Measurements from ENCODE around the gene RPS21. TPM values are rescaled to one million over a fixed set of nuclear protein-coding genes. Genes with fewer than 3 reads are reported as not detected.
"Not testable (repeated sequence)": the region's sequence is repeated elsewhere in the genome, so short reads cannot be mapped to it uniquely, and the experiment has no call there.

Gene RPS21
- total RNA-seq, 2 donors from 2014 or later = 1,150 to 1,291 TPM

DNA sequence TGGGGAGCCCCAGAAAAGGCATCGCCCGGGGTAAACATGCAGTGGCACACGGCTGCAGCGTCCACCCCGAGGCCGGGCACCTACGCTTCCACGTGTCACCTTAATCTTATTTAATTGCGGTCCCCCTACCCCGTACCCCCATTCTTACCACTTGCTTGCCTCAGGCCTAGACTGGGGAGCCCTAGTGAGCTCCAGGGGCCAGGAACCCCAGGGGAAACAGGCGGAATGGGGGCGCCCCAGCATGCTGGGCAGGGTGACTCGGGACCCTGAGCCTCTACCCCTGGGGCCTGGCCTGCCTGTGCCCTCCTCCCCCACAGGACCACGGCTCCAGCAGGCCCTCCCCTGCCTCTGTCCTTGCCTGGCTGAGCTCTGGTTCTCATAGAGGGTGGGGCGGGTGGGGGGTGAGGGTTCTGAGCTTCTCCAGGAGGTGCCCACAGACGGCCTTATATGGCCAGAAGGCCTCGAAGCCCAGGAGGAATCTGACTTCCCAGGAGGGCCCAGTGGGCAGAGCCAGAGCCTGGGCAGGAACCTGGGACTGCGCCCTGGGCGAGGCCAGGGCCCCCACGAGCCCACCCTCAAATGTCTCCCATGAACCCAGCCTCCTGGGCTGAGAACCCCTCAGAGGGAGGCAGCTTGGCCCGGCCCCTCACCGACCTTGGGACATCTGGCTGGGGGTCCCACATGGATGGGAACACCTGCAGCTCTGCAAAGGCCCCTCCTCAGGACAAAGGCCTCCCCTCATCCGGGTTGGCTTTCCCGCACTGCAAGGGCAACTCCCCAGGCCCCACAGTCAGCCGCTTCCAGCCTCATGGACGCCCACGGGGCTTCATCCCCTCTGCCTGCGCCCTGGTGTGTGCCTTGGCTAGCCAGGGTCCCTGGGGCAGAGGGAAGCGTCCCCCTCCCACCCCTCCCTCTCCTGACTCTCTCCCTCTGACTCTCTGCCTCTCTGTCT, 14.6 kb upstream of the RPS21 start:
- intact Hi-C loops (cut with DNase I, micrococcal nuclease) = no loop called here
- DNase-seq (no peak), ATAC-seq (no peak)

GRCh38 chr20:62373631-62374179, 13.2 kb upstream of the RPS21 start:
- ATAC-seq; DNase-seq; intact Hi-C loops (cut with DNase I, micrococcal nuclease): not testable (repeated sequence)

DNA sequence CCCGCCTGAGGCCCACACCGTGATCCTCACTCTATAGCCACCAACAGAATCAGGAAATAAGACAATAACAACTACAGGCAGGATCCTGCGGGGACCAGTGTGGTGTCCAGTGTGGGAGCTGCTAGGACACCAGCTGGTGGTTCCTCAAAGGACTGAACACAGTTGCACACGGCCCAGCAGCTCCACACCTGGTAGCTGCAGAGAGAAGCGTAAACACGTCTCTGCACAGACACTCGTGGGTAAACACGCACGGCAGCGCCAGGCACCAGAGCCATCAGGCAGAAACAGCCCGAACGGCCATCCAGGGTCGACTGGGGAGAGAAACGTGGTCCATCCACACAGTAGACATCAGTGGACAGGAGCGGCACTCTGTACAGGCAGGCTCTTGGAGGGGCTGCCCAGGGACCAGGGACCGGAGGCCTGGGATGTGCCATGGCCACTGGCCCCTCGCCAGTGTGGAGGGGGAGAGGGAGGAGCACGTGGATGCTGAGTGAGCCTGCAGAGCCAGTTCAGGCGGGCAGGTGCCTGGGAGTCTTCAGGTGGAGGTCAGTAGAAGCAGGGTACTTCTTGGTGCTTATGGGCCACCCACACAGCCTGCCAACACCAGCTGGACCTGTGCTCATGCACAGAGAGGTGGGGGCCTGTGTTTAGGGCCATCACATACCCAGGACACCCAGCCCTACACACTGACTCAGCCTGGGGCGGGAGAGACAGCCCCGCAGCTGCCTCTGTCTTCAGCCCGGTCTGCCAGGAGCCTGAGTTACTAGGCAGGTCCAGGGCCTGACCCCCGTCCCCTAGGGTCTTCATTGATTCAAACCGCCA, 12.4 kb upstream of the RPS21 start:
- no peak for ATAC-seq
- no peak for DNase-seq
- intact Hi-C loops (cut with DNase I, micrococcal nuclease) = no loop called here

DNA sequence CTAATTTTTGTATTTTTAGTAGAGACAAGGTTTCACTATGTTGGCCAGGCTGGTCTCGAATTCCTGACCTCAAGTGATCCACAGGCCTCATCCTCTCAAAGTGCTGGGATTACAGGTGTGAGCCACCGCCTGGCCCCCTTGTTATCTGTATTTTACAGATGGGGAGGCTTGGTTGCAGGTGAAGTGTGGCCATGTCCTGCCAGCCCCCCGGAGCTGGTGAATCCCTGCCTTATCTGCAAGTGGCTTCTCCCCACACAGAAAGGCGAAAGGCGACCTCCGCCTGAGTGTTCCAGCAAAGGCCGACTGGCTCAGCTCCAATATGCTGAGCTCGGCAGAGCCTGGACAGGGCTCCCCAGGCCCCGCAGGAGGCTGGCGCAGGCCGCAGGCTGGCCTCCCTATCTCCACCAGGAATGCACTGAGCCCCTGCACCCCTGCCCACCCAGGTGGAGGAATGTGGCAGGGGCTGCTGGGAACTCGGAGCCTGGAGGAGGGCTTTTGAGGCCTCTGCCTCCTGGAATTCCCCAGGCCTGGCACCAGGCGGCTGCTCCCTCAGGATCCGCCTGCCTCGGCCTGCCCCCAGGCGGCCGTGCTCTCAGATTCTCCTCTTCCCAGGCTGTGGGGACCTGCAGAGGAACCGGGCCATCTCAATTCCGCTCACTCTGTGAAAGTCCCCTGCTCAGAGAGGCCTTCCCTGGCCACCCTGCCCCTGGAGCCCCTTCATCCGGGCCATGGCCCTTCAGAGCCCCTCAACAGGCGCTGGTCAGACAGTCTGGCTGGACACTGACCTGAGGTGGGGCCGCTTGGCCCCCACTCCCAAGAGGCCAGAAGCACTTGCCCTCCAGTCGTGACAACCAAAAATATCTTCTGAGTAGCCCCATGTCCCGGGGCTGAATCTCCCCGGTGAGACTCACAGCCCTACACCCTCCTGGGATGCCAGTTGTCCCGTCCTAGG, 10.5 kb upstream of the RPS21 start:
- peak; percentile 31 for ATAC-seq
- DNase-seq = no peak
- intact Hi-C loops (cut with DNase I, micrococcal nuclease) = no loop called here

DNA sequence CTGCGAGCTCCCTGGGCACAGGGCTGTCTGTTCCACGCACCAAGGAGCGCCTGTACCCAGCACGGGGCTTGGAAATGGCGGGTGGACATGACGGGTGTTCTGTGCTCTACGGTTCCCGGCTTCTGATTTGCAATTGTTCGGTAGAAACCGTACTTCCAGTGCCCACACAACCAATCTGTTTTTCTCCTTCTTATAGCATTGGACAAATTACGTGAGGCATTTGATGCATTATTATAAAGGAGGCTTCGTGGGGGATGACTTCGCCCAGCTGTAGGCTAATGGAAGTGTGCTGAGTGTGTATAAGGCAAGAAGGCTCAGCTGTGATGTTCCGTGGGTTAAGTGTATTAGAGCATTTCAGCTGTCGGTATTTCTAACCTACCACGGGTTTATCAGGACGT, 9.8 kb upstream of the RPS21 start:
- ATAC-seq = no peak
- DNase-seq = no peak
- intact Hi-C loops (cut with DNase I, micrococcal nuclease) = no loop called here

DNA sequence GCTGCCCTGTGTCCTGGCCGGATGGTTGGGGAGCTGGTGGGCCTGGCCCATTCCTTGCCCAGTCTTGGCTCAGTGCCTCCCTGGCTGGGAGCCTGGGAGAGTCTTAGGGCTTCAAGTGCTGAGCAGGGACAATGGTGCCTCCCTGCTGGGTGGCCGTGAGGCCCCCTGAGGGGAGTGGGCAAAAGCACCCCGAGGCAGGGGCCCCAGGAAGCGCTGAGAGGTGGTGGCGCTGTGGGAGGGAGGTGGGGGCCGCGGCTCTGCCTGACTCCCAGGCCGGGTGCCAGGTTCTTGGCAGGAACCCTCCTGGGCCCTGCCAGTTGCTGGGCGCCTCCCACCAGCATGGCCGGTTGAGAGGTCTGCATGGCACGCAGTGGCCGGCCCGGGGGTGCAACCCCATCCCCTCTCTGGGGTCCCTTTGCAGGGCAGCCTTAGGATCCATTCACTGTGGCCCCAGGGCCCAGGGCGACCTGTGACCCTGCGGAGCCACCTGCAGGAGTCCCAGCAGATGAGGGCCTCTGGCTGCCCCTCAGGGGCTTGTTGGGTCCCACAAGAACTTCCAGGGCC, 9.2 kb upstream of the RPS21 start:
- intact Hi-C loops (cut with DNase I, micrococcal nuclease) = no loop called here
- DNase-seq (no peak), ATAC-seq (no peak)

- intact Hi-C loops (cut with DNase I, micrococcal nuclease) = no loop called here
- ATAC-seq = no peak
- DNase-seq = no peak
These were observed 8.7 kb upstream of the RPS21 start for GRCh38 chr20:62378215-62378614.

- no peak for ATAC-seq
- DNase-seq = no peak
- intact Hi-C loops (cut with DNase I, micrococcal nuclease) = loop anchor here (10.0 kb wide), 2 partner anchors 76 to 366 kb away; partner anchors contain the start of gene ADRM1 (in 2 of the 2)
These were observed 5.6 kb upstream of the RPS21 start for GRCh38 chr20:62381202-62381797.

- DNase-seq = no peak
- intact Hi-C loops (cut with DNase I, micrococcal nuclease) = loop anchor here (10.0 kb wide), 2 partner anchors 77 to 367 kb away; partner anchors contain the start of gene ADRM1 (in 2 of the 2)
- no peak for ATAC-seq
These were observed 5.1 kb upstream of the RPS21 start for GRCh38 chr20:62381842-62382241.

DNA sequence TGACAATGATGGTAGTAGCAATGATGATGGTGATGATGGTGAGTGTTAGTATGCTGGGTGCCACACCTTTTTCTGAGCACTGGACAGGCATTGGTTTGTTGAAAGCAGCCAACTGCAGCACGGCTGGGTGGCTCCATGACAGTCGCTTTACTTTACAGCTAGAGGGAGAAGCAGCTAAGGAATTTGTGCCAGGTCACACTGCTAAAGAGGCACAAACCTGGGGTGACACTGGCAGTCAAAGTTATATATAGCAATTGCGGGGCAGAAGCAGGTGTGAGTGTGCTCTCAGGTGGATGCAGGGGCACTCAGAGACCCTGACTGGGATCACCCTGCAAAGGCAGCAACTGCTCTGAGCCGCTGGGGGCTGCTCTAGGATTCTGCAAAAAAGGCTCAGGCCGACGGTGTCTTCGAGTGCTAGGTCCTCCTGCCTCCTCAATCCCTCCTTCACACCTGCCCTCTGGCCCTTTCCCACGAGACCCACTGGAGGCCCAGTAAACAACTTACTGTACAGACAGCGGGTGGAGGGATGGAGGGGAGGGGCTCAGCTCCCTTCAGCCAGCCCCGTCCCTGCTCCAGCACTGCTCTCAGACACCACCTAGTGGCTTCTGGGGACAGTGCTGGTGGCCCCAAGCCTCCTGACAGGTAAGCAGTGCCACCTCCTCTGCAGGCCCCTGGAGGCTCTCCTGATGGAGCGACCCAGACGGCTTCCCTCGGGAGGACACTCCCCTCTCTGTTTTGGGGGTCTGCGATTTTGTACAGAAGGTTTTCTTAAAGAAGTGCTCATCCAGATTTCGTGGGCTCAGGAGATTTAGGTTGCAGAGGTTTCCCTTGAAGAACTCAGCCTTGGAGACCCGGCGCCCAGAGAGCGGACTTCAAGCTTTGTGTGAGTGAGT, 4.4 kb upstream of the RPS21 start:
- intact Hi-C loops (cut with DNase I, micrococcal nuclease) = loop anchor here (10.0 kb wide), 2 partner anchors 78 to 368 kb away; partner anchors contain the start of gene ADRM1 (in 2 of the 2)
- DNase-seq (peak; percentile 64 to 83), ATAC-seq (peak; percentile 57)

- no peak for ATAC-seq
- no peak for DNase-seq
- intact Hi-C loops (cut with DNase I, micrococcal nuclease) = loop anchor here (10.0 kb wide), 2 partner anchors 83 to 373 kb away; partner anchors contain the start of gene ADRM1 (in 2 of the 2)
These were observed 463 bp downstream of the RPS21 start for GRCh38 chr20:62387219-62387913.

DNA sequence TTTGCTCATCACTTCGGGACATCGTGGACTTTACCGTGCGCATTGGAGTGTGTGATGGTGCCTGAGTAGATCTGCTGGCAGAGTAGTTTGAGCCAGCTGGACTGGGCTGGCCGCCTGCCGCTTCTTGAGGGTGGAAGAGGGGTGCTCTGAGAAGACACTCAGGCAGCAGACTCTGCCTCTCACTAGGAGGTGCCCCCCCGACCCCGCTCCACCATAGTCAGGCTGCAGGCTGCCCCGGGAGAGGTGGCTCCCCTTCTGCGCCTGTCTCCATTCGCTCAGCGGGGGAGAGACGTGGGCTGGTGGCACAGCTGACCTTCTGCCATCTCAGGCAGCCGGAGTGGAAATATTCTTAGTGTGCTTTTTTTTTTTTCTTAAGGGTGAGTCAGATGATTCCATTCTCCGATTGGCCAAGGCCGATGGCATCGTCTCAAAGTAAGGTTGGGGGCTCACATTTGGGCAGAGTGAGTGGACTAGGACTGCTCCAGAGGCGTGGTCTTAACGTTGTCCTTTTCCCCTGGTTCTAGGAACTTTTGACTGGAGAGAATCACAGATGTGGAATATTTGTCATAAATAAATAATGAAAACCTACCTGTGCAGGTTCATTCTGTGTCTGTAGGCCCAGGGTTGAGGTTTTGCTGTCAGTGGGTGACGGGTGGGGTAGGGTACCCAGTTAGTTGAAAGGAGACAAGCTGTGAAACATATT, 1.2 kb downstream of the RPS21 start:
- ATAC-seq (no peak), DNase-seq (peak in 1 of 2 donors; percentile 38)
- intact Hi-C loops (cut with DNase I, micrococcal nuclease) = loop anchor here (10.0 kb wide), 2 partner anchors 83 to 373 kb away; partner anchors contain the start of gene ADRM1 (in 2 of the 2)

DNA sequence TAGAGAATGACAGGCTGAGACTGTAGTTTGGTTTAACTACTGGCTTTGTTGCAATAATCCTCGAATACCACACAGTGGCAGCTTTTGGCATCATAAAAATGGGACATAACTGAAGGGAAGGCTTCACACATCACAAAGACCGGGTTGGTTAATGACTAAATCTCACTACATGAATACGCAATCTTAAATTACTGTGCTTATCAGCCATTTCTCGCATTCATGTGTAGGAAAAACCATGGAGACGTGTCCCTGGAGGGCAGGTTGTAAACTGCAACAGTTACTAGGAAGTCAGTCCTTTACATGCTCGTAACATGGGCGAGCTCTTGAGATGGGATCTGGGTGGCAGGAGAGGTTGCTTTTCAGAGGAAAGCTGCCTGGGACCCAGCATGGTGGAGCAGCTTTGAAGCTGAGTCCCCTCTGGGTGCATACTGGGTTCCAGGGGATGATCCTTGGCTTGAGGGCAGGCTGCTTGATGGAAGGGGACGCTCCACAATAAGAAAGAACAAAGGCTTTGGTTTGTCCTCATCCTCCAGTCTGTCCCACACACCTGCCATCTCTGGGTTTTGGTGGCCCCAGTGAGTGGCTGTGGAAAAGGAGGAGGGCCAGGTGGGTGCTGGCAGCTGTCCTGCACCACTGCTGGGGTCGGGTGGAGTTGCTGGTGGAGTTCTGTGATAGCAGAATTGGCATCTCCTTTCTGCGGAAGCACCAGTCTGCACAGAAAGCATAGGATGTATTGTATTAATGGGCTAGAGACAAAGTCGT, 2.1 kb downstream of the RPS21 start:
- no peak for DNase-seq
- intact Hi-C loops (cut with DNase I, micrococcal nuclease) = loop anchor here (10.0 kb wide), 2 partner anchors 84 to 374 kb away; partner anchors contain the start of gene ADRM1 (in 2 of the 2)

GRCh38 chr20:62389601-62390087, 2.7 kb downstream of the RPS21 start:
- DNase-seq (no peak), ATAC-seq (no peak)
- intact Hi-C loops (cut with DNase I, micrococcal nuclease) = loop anchor here (10.0 kb wide), 2 partner anchors 85 to 375 kb away; partner anchors contain the start of gene ADRM1 (in 2 of the 2)

More for the DNA sequence above, 2.1 kb downstream of the RPS21 start:
- ATAC-seq = no peak

Data from left colon (tissue), 2 donors.